H1 (cell line): ENCODE data around the gene CD164L2. TPM values are rescaled to one million over a fixed set of nuclear protein-coding genes. Genes with fewer than 3 reads are reported as not detected.
A peak's percentile ranks its signal among the peaks of the same experiment; 100 is the strongest.

Experiments used
- CTCF ChIA-PET: fragments of 300-600 bp; sonication (Branson Sonifier 250); formaldehyde crosslinking; loops from one replicate; lab custom pipeline; 2021; ENCODE audit not compliant: partially characterized antibody; lab: Charles Lee
- POLR2A ChIA-PET: fragments of 300-600 bp; sonication (Branson Sonifier 250); formaldehyde crosslinking; loops from one replicate; lab custom pipeline; 2021; ENCODE audit warnings: inconsistent platforms; ENCODE audit not compliant: partially characterized antibody; lab: Charles Lee
- DNase-seq, 2 experiments: peaks; one replicate each; pipeline versions ENCODE4 v3.0.0 to v3.0.0-alpha.2; 2010 to 2022; ENCODE audit warnings: low spot score in 2 of 2, low read depth in 1 of 2, mixed read lengths in 1 of 2
- FAIRE-seq: peaks from 2 replicates; lab custom pipeline; 2011; peaks lifted over from hg19 to GRCh38; lab: Jason Lieb, UNC
- H2AFZ ChIP-seq: 2 replicates; pipeline ENCODE4 v1.8.1; 2012; ENCODE audit warnings: low read length, inconsistent platforms
- H2AK5ac ChIP-seq: 2 replicates; pipeline ENCODE4 v1.6.1; 2013; ENCODE audit warnings: low read depth, low read length
- H2BK120ac ChIP-seq: replicated peaks from 2 replicates; pipeline ENCODE3; 2013; ENCODE audit warnings: low read depth, low read length, inconsistent platforms
- H2BK12ac ChIP-seq: 2 replicates; pipeline ENCODE4 v1.6.1; 2013; ENCODE audit warnings: low read depth, low read length
- H2BK15ac ChIP-seq: 2 replicates; pipeline ENCODE4 v1.6.1; 2013; ENCODE audit warnings: low read length
- H2BK20ac ChIP-seq: 2 replicates; pipeline ENCODE4 v1.6.1; 2013; ENCODE audit warnings: low read length
- H2BK5ac ChIP-seq: 2 replicates; pipeline ENCODE4 v1.6.1; 2013; ENCODE audit warnings: low read depth, low read length
- H3K14ac ChIP-seq: 2 replicates; pipeline ENCODE4 v1.6.1; 2013; ENCODE audit warnings: inconsistent platforms; ENCODE audit not compliant: insufficient read length
- H3K18ac ChIP-seq: 2 replicates; pipeline ENCODE4 v1.6.1; 2013; ENCODE audit warnings: low read length; ENCODE audit errors: extremely low read depth
- H3K23ac ChIP-seq: 2 replicates; pipeline ENCODE4 v1.6.1; 2013; ENCODE audit warnings: inconsistent platforms; ENCODE audit not compliant: insufficient read length
- H3K23me2 ChIP-seq: 2 replicates; pipeline ENCODE4 v1.6.1; 2013; ENCODE audit warnings: low read depth, low read length
- H3K27ac ChIP-seq: 2 replicates; pipeline ENCODE4 v1.6.1; 2011; ENCODE audit warnings: low read depth, low read length, inconsistent platforms
- H3K27me3 ChIP-seq, 4 experiments: replicated peaks in 1 of 4; 1 replicate in 1 of 4; 2 replicates in 3 of 4; pipeline versions ENCODE4 v1.6.1 to v1.8.1; 2011 to 2013; ENCODE audit warnings: low read length in 3 of 4, mild to moderate bottlenecking in 3 of 4, inconsistent platforms in 2 of 4, mixed read lengths in 2 of 4, moderate library complexity in 1 of 4; ENCODE audit not compliant: control insufficient read depth in 3 of 4, insufficient read depth in 3 of 4; ENCODE audit errors: extremely low read depth in 1 of 4
- H3K36me3 ChIP-seq, 4 experiments: 2 replicates each; pipeline versions ENCODE4 v1.6.1 to v1.8.1; 2011 to 2013; ENCODE audit warnings: mild to moderate bottlenecking in 4 of 4, low read length in 3 of 4, moderate library complexity in 2 of 4, control low read depth in 1 of 4, inconsistent platforms in 1 of 4; ENCODE audit not compliant: insufficient read depth in 4 of 4, control insufficient read depth in 2 of 4
- H3K4ac ChIP-seq: replicated peaks from 2 replicates; pipeline ENCODE3; 2013; ENCODE audit warnings: low read length, low read depth, mixed read lengths, inconsistent platforms; ENCODE audit not compliant: insufficient read length
- H3K4me1 ChIP-seq, 4 experiments: replicated peaks in 1 of 4; 1 replicate in 1 of 4; 2 replicates in 3 of 4; pipeline versions ENCODE4 v1.6.1 to v1.8.1; 2011 to 2013; ENCODE audit warnings: low read length in 3 of 4, inconsistent platforms in 2 of 4, mixed read lengths in 1 of 4; ENCODE audit not compliant: insufficient read depth in 4 of 4, control insufficient read depth in 3 of 4
- H3K4me2 ChIP-seq, 2 experiments: 2 replicates each; pipeline versions ENCODE4 v1.6.1 to v1.8.1; 2011 to 2013; ENCODE audit warnings: low read depth in 2 of 2, low read length in 2 of 2, control low read depth in 1 of 2, inconsistent platforms in 1 of 2, mild to moderate bottlenecking in 1 of 2; ENCODE audit not compliant: insufficient read depth in 1 of 2
- H3K4me3 ChIP-seq, 4 experiments: fragments of 200-600, 300-600 bp in 1 of 4; sonication (generic), shearing (Covaris generic), sonication (Bioruptor Twin) in 1 of 4; 2 replicates each; pipeline versions ENCODE4 v1.5.1 to v1.8.1; 2011 to 2016; ENCODE audit warnings: low read length in 4 of 4, low read depth in 3 of 4, control low read depth in 2 of 4, inconsistent platforms in 2 of 4, mild to moderate bottlenecking in 2 of 4, mixed read lengths in 1 of 4, moderate library complexity in 1 of 4; ENCODE audit not compliant: insufficient read depth in 2 of 4; ENCODE audit errors: extremely low read depth in 1 of 4
- H3K56ac ChIP-seq: replicated peaks from 2 replicates; pipeline ENCODE3; 2013; ENCODE audit warnings: low read depth, mild to moderate bottlenecking, mixed read lengths, low read length, inconsistent platforms; ENCODE audit not compliant: insufficient read length
- H3K79me1 ChIP-seq: 2 replicates; pipeline ENCODE4 v1.6.1; 2013; ENCODE audit warnings: low read depth, low read length, control low read depth
- H3K79me2 ChIP-seq, 2 experiments: 2 replicates each; pipeline versions ENCODE4 v1.6.1 to v1.8.1; 2012 to 2013; ENCODE audit warnings: low read length in 2 of 2, mild to moderate bottlenecking in 2 of 2, inconsistent platforms in 1 of 2; ENCODE audit not compliant: insufficient read depth in 2 of 2, control insufficient read depth in 1 of 2
- H3K9ac ChIP-seq, 4 experiments: replicated peaks in 1 of 4; 1 replicate in 1 of 4; 2 replicates in 3 of 4; pipeline versions ENCODE4 v1.6.1 to v1.8.1; 2011 to 2013; ENCODE audit warnings: low read depth in 3 of 4, low read length in 3 of 4, control low read depth in 2 of 4, mild to moderate bottlenecking in 2 of 4, moderate library complexity in 2 of 4, inconsistent platforms in 1 of 4; ENCODE audit errors: extremely low read depth in 1 of 4
- H3K9me3 ChIP-seq, 2 experiments: 2 replicates each; pipeline versions ENCODE4 v1.6.1 to v1.8.1; 2012 to 2013; ENCODE audit warnings: mild to moderate bottlenecking in 2 of 2, moderate library complexity in 2 of 2, control low read depth in 1 of 2, inconsistent platforms in 1 of 2, low read depth in 1 of 2, low read length in 1 of 2, mixed read lengths in 1 of 2; ENCODE audit not compliant: insufficient read depth in 2 of 2
- H4K20me1 ChIP-seq, 2 experiments: replicated peaks in 1 of 2; 2 replicates each; pipeline versions ENCODE3 to v1.8.1; 2011 to 2013; ENCODE audit warnings: inconsistent platforms in 2 of 2, low read length in 2 of 2, mild to moderate bottlenecking in 1 of 2; ENCODE audit not compliant: insufficient read depth in 2 of 2, control insufficient read depth in 1 of 2
- H4K5ac ChIP-seq: 2 replicates; pipeline ENCODE4 v1.6.1; 2013; ENCODE audit warnings: low read length, low read depth, mixed read lengths, inconsistent platforms; ENCODE audit not compliant: insufficient read length
- H4K8ac ChIP-seq: 2 replicates; pipeline ENCODE4 v1.8.0; 2013; ENCODE audit warnings: mild to moderate bottlenecking, moderate library complexity, low read length, inconsistent platforms; ENCODE audit not compliant: insufficient read depth; ENCODE audit errors: extremely low read depth
- H4K91ac ChIP-seq: replicated peaks from 2 replicates; pipeline ENCODE3; 2013; ENCODE audit warnings: low read length, mixed read lengths, inconsistent platforms; ENCODE audit not compliant: insufficient read length
- ATF2 ChIP-seq: IDR thresholded peaks from 2 replicates; pipeline ENCODE4 v1.6.1; 2012; ENCODE audit warnings: low read length, inconsistent platforms
- CTCF ChIP-seq, 3 experiments: IDR thresholded peaks; 1 replicate in 2 of 3; 2 replicates in 1 of 3; pipeline versions ENCODE4 v1.5.1 to v1.6.1; 2011; ENCODE audit warnings: low read length in 3 of 3, mild to moderate bottlenecking in 3 of 3, inconsistent platforms in 2 of 3, low read depth in 1 of 3, moderate library complexity in 1 of 3; ENCODE audit not compliant: insufficient read depth in 1 of 3; ENCODE audit errors: control extremely low read depth in 1 of 3
- GABPA ChIP-seq: IDR thresholded peaks from 2 replicates; pipeline ENCODE4 v1.6.1; 2011; ENCODE audit warnings: mild to moderate bottlenecking, low read length, moderate library complexity, borderline replicate concordance; ENCODE audit not compliant: insufficient read depth
- MAX ChIP-seq: IDR thresholded peaks from 2 replicates; pipeline ENCODE4 v1.6.1; 2012; ENCODE audit warnings: inconsistent platforms
- SAP30 ChIP-seq: fragments of 300-600 bp; sonication (generic); IDR thresholded peaks from 2 replicates; pipeline ENCODE4 v1.7.1; 2012; ENCODE audit warnings: low read length, moderate library complexity, mild to moderate bottlenecking, inconsistent platforms; ENCODE audit not compliant: insufficient read depth, insufficient replicate concordance
- TEAD4 ChIP-seq: IDR thresholded peaks from 2 replicates; pipeline ENCODE4 v1.6.1; 2012; ENCODE audit warnings: low read depth, low read length, inconsistent platforms, mixed read lengths
- WGBS, 2 experiments: shearing (Covaris generic) in 1 of 2; methylation state at CpG; one replicate each; pipeline versions ENCODE4 v1.1.6 to v1.1.7; 2013 to 2015; ENCODE audit warnings: low lambda C conversion rate in 2 of 2, mixed read lengths in 2 of 2, inconsistent platforms in 1 of 2, low coverage in 1 of 2, missing lambda C conversion rate in 1 of 2; ENCODE audit not compliant: insufficient replicate concordance in 2 of 2, insufficient coverage in 1 of 2, insufficient read length in 1 of 2; ENCODE audit errors: extremely low coverage in 1 of 2, missing lambda C conversion rate in 1 of 2; 5-methylcytosine and 5-hydroxymethylcytosine counted together
- polyA plus RNA-seq, 7 experiments: library from polyadenylated mRNA; depleted of rRNA in 3 of 7; stranded (reverse) in 5 of 7; unstranded in 2 of 7; fragments of >200 nt in 5 of 7; fragments of 200-250 nt in 2 of 7; gene quantifications; 1 replicate in 5 of 7; 2 replicates in 1 of 7; 4 replicates in 1 of 7; pipeline versions ENCODE4 v1.2.1 to v1.2.3, GENCODE V29; 2011 to 2013; ENCODE audit warnings: missing spikeins in 2 of 7, mixed read lengths in 2 of 7
- total RNA-seq: library from RNA; stranded (reverse); fragmentation: NEBNext Ultra II Directional; extraction: Animal tissue kit (Norgen Biotek cat#: 25700); gene quantifications from 2 replicates; pipeline ENCODE4 v1.2.1, GENCODE V29; 2021

Gene CD164L2
- total and polyA plus RNA-seq, 2 of the 8 experiments (the other 6 are each of a cell fraction or from before 2014, with no cell fraction given): 3.3 TPM

- peak overlapping the region; percentile 61 to 82 (median 70); a peak in 7 of 8 replicates for H3K4me3 ChIP-seq
- no peak for TF ChIP-seq TEAD4
- TF ChIP-seq CTCF (IDR thresholded peaks at IDR 0.05; ENCODE audit: control extremely low read depth in 1 of 3, insufficient read depth in 1 of 3, low read depth in 1 of 3, low read length in 3 of 3): 0 out of 4 replicates have a peak, but pooled peaks of 1 of the 3 experiments have one; percentile 16
- peak; percentile 95 for TF ChIP-seq SAP30
- peak; percentile 82 for TF ChIP-seq ATF2
- no peak for TF ChIP-seq GABPA
- peak; percentile 10; the same call in 1 of the 2 replicates for TF ChIP-seq MAX
Observed at GRCh38 chr1:27391511-27392095, 8.5 kb upstream of the CD164L2 start.

More at GRCh38 chr1:27391511-27392095, 8.5 kb upstream of the CD164L2 start:
- H3K4me2 ChIP-seq: peak overlapping the region; percentile 85 to 92
- H3K27me3 ChIP-seq: no peaks in the 10 kb centered on the region
- peaks cover 2 to 6% of the 10 kb centered on the region in 2 experiments for H4K20me1 ChIP-seq
- peak overlapping the region; percentile 83 for H3K18ac ChIP-seq
- H3K23ac ChIP-seq: no peak overlapping the region
- no peaks in the 10 kb centered on the region for H3K79me2 ChIP-seq
- no peak overlapping the region; the same call in none of the 2 replicates for H4K8ac ChIP-seq
- no peak overlapping the region for H3K14ac ChIP-seq
- no peak overlapping the region for H2BK120ac ChIP-seq
- H3K23me2 ChIP-seq: peaks cover 13% of the 10 kb centered on the region
- H4K91ac ChIP-seq: peak overlapping the region; percentile 63
- H2BK5ac ChIP-seq: peak overlapping the region; percentile 83
- no peak overlapping the region for H3K56ac ChIP-seq
- H2AK5ac ChIP-seq: no peak overlapping the region
- FAIRE-seq (peak; percentile 13), DNase-seq (peak in 1 of 2 experiments; percentile 83)
- H2BK15ac ChIP-seq: peak overlapping the region; percentile 81; the same call in 1 of the 2 replicates
- no peaks in the 10 kb centered on the region for H3K79me1 ChIP-seq
- peak overlapping the region; percentile 82 for H2AFZ ChIP-seq
- peak overlapping the region; percentile 75; the same call in 1 of the 2 replicates for H2BK12ac ChIP-seq
- ChIA-PET POLR2A (interaction anchor here (1.0 to 2.5 kb wide), 13 partner anchors 23 to 214 kb away, joined by 3 to 11 read pairs (median 4); no protein-coding TSS in a partner anchor), CTCF (interaction anchor here (0.6 to 18.9 kb wide), 38 partner anchors 7 to 1872 kb away, joined by 3 to 625 read pairs (median 4); partner anchors contain the start of genes CD164L2, FAM76A, FCN3 and MAP3K6)
- H3K4ac ChIP-seq: peak overlapping the region; percentile 73
- H2BK20ac ChIP-seq: peak overlapping the region; percentile 48
- peaks cover 2 to 19% (median 12%) of the 10 kb centered on the region in 4 experiments for H3K4me1 ChIP-seq
- peak overlapping the region in 1 of 4 experiments; percentile 26; a peak in 1 of 7 replicates for H3K9ac ChIP-seq
- H3K36me3 ChIP-seq: no peaks in the 10 kb centered on the region
- H4K5ac ChIP-seq: no peak overlapping the region
- H3K27ac ChIP-seq: no peak overlapping the region; the same call in 1 of the 2 replicates
- H3K9me3 ChIP-seq: no peaks in the 10 kb centered on the region
- WGBS, 2 experiments: 16% methylated on average over 13 of the region's 13 CpGs; no CpG with 5 or more reads in 1 of the 2 experiments
